ENCODE measurements around the gene PLCG1.
"Not testable (repeated sequence)": the region's sequence is repeated elsewhere in the genome, so short reads cannot be mapped to it uniquely, and the experiment has no call there.

PLCG1 gene

DNA sequence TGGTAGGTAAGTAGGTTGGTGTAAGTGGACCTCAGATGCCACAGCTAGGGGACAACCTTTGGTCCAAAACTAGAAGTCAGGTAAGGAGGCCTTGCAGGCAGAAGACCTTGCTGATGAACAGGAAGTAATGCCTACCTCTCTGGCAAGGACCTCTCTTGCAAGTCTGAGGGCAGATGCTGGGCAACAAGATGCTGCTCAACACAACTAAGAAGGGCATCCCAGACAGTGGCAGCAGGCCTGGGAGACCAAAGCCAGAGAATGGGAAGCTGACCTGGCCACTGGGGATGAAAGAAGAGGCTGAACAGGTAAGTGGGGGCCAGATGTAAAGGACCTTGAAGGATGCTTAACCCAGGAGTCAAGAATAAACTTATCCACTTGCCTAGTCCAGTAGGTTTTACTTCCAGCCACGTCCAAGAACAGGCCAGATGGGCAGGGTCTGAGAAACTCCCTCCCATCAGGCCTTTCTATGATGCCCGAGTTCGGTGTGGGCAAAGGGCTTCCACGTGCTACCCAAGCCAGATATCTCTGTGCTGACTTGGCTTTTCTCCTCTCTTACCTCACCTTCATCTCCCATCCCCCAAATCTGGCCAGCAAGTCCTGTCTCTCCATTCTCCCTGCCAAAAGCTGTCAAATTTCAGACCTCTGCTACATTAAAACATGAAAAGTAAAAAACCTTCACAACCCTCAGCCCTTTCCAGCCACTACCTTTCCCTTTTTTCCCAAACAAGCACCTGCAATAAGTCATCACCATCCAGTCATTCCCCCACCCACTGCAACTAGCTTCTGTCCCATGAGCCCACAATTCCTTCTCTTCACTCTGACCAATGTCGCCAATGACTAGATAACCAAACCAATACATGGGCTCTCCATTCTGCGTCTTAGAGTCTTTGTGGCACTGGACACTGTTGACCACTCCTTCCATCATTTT lies 11.5 kb upstream of the PLCG1 start:
- H3K4me1 ChIP-seq (ENCODE audit: control insufficient read depth, insufficient read depth, low read length, poor library complexity, severe bottlenecking): no peaks in the 10 kb centered on the region
- WGBS, 2 experiments (ENCODE audit: insufficient coverage in 2 of 2): 96 to 97% methylated on average over 6 of the region's 6 CpGs
- H3K9me3 ChIP-seq (ENCODE audit: control insufficient read depth, low read length): no peaks in the 10 kb centered on the region
- no peak overlapping the region for H3K4me3 ChIP-seq (ENCODE audit: extremely low read depth, insufficient read depth, low read length, poor library complexity, severe bottlenecking)
- H3K36me3 ChIP-seq (ENCODE audit: control insufficient read depth, insufficient read depth, low read length): peaks cover 77% of the 10 kb centered on the region
- no peak overlapping the region for H3K27ac ChIP-seq (ENCODE audit: low read depth, low read length, severe bottlenecking)

DNA sequence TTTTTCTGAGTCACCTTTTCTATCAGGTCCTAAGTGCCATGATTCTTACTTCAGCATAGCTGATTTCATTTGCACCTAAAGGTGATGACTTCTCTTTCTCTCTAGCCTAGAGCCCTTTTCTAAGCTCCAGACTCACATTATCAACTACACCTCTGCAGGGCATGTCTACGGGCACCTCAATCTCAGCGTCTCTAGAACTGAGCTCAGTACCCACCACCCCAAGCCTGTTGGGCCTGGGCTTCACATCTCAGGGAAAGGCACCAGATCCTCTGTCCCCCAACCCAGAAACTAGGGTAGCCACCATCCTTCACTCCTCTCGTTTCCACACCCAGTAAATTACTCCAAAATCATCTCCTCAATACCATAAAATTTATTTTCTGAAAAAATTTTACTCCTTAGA lies 10.6 kb upstream of the PLCG1 start:
- H3K27ac ChIP-seq (ENCODE audit: low read depth, low read length, severe bottlenecking): no peak overlapping the region
- H3K4me3 ChIP-seq (ENCODE audit: extremely low read depth, insufficient read depth, low read length, poor library complexity, severe bottlenecking): no peak overlapping the region
- H3K36me3 ChIP-seq (ENCODE audit: control insufficient read depth, insufficient read depth, low read length): peaks cover 68% of the 10 kb centered on the region
- WGBS, 2 experiments (ENCODE audit: insufficient coverage in 2 of 2): 85 to 92% methylated on average over 2 to 3 of the region's 3 CpGs
- no peaks in the 10 kb centered on the region for H3K4me1 ChIP-seq (ENCODE audit: control insufficient read depth, insufficient read depth, low read length, poor library complexity, severe bottlenecking)
- no peaks in the 10 kb centered on the region for H3K9me3 ChIP-seq (ENCODE audit: control insufficient read depth, low read length)

DNA sequence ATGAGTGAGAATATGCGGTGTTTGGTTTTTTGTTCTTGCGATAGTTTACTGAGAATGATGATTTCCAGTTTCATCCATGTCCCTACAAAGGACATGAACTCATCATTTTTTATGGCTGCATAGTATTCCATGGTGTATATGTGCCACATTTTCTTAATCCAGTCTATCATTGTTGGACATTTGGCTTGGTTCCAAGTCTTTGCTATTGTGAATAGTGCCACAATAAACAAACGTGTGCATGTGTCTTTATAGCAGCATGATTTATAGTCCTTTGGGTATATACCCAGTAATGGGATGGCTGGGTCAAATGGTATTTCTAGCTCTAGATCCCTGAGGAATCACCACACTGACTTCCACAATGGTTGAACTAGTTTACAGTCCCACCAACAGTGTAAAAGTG lies 9.0 kb upstream of the PLCG1 start:
- H3K4me1 ChIP-seq (ENCODE audit: control insufficient read depth, insufficient read depth, low read length, poor library complexity, severe bottlenecking); H3K9me3 ChIP-seq (ENCODE audit: control insufficient read depth, low read length); H3K4me3 ChIP-seq (ENCODE audit: extremely low read depth, insufficient read depth, low read length, poor library complexity, severe bottlenecking); H3K27ac ChIP-seq (ENCODE audit: low read depth, low read length, severe bottlenecking): not testable (repeated sequence)
- no CpG with 5 or more reads among the region's 3 CpGs for WGBS, 2 experiments (ENCODE audit: insufficient coverage in 2 of 2)
- H3K36me3 ChIP-seq (ENCODE audit: control insufficient read depth, insufficient read depth, low read length): peaks cover 52% of the 10 kb centered on the region

DNA sequence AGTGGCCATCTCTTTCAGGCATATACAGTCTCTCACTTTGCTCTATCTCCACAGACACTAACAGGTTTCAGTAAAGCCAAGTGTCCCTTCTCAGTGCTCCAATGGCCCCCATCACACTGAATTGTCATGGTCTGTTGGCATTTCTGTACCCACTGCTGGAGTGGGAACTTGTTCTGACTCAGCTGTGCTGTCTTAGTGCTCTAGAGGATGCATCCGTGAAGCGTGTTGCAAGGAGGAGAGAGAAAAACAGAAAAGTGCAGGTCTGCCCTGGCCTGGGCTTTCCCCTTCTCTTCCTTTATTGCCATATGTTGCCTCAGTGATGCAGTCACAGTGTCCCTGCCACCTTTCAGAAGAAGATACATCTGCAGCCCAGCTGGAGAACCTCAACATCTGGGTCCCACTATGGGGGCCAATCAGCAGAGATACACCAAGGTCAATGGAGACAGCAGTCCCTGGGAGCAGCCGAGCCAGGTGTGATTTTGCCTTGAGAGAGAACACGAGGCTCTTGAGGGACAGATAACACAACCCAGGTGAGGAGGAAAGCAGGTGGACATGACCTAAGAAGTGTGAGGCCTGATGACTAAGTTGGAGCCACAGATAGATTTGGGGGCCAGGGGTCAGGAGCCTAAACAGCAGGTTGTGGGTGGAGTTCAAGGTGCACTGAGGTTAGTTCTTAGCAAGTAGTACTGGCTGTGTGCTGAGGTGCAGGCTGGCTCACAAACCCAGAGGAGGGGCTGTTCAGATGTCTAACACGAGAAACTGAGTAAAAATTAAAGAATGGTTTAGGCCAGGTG lies 5.6 kb upstream of the PLCG1 start:
- Histone ChIP-seq H3K36me3 (ENCODE audit: control insufficient read depth, insufficient read depth, low read length) (peaks cover 18% of the 10 kb centered on the region), H3K4me3 (ENCODE audit: extremely low read depth, insufficient read depth, low read length, poor library complexity, severe bottlenecking) (no peak overlapping the region), H3K9me3 (ENCODE audit: control insufficient read depth, low read length) (no peaks in the 10 kb centered on the region), H3K27ac (ENCODE audit: low read depth, low read length, severe bottlenecking) (no peak overlapping the region), H3K4me1 (ENCODE audit: control insufficient read depth, insufficient read depth, low read length, poor library complexity, severe bottlenecking) (peaks cover 7% of the 10 kb centered on the region)
- WGBS, 2 experiments (ENCODE audit: insufficient coverage in 2 of 2): 93 to 95% methylated on average over 3 to 5 of the region's 5 CpGs

DNA sequence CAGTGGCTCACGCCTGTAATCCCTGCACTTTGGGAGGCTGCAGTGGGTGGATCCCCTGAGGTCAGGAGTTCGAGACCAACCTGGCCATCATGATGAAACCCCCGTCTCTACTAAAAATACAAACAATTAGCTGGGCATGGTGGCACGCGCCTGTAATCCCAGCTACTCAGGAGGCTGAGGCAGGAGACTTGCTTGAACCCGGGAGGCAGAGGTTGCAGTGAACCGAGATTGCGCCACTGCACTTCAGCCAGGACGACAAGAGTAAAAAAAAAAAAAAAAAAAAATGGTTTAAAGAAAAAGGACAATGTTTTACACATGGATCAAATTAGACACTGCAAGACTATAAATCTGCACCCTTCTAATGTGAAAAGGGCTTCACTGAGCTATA lies 5.0 kb upstream of the PLCG1 start:
- not testable (repeated sequence) for H3K4me1 ChIP-seq (ENCODE audit: control insufficient read depth, insufficient read depth, low read length, poor library complexity, severe bottlenecking); H3K9me3 ChIP-seq (ENCODE audit: control insufficient read depth, low read length); H3K4me3 ChIP-seq (ENCODE audit: extremely low read depth, insufficient read depth, low read length, poor library complexity, severe bottlenecking); H3K27ac ChIP-seq (ENCODE audit: low read depth, low read length, severe bottlenecking)
- 84 to 100% methylated on average over 4 to 6 of the region's 9 CpGs for WGBS, 2 experiments (ENCODE audit: insufficient coverage in 2 of 2)
- H3K36me3 ChIP-seq (ENCODE audit: control insufficient read depth, insufficient read depth, low read length): peaks cover 12% of the 10 kb centered on the region

DNA sequence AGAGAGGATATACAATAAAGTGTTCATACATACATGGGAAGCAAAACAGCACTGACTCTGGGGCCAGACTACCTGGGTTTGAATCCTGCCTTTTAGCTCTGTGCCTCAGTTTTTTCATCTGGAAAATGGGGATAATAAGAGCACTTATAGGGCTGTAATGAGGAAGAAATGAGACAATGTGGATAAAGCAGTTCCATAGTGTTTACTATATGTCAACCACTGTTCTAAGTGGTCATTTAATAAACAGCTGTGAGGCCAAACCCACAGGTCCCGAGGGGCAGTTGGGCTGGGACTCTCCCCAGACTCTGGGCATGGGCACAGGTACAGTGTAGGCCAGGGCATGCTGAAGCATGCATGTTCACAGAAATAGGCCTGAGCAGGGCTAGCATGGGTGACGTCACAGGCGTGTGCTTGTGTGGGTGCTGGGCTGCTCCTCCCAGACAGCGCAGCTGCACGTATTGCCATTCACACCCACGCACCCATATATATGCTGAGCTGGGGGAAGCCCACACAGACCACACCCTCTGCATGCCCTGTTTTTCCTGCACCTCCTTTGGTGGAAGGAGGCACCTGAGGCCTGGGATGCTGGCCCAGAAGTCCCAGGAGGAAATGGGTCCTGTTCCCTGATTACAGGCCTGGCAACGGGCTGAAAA lies 3.5 kb upstream of the PLCG1 start:
- H3K9me3 ChIP-seq (ENCODE audit: control insufficient read depth, low read length): no peaks in the 10 kb centered on the region
- peaks cover 9% of the 10 kb centered on the region for H3K36me3 ChIP-seq (ENCODE audit: control insufficient read depth, insufficient read depth, low read length)
- 93 to 97% methylated on average over 4 to 7 of the region's 7 CpGs for WGBS, 2 experiments (ENCODE audit: insufficient coverage in 2 of 2)

DNA sequence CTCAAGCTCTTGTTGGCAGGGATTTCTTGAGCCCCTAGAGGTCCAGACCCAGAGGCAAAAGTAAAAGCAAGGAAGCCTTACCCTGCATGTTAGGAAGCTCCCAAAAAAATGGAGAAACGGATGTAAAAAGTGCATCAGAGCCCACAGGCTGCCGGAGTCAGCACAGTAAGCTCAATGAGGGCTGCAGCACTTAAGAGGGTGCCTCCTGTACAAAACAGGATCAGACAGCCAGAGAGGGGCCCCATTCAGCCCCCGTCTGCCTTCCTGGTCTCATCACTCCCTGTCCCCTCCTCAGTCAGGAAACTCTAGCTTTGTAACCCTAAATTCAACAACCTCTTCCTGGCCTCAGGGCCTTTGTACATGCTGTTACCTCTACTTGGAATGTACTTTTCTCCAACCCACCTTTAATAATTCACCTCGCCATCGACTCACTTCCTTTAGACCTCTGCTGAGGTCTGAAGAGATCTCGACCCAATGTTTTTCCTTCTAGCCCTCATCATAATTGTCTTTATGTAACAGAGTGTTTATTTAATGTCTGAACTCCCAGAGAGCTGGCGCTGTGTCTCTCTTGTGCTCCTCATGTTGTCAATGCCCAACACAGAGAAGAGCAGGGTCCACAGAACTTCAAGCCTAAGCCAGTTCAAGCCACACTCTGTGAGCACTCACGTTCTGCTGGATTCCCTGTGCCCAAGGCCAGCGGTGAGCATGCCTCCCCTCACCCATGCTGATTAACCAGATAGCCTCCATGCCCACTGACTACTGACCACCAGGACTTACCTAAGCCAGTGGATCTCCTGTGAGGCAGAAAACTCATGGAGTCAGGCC lies 2.8 kb upstream of the PLCG1 start:
- 82 to 89% methylated on average over 6 of the region's 9 CpGs for WGBS, 2 experiments (ENCODE audit: insufficient coverage in 2 of 2)
- Histone ChIP-seq H3K36me3 (ENCODE audit: control insufficient read depth, insufficient read depth, low read length) (peaks cover 16% of the 10 kb centered on the region), H3K27ac (ENCODE audit: low read depth, low read length, severe bottlenecking) (no peak overlapping the region), H3K4me3 (ENCODE audit: extremely low read depth, insufficient read depth, low read length, poor library complexity, severe bottlenecking) (no peak overlapping the region), H3K4me1 (ENCODE audit: control insufficient read depth, insufficient read depth, low read length, poor library complexity, severe bottlenecking) (peaks cover 15% of the 10 kb centered on the region), H3K9me3 (ENCODE audit: control insufficient read depth, low read length) (no peaks in the 10 kb centered on the region)

More for the DNA sequence above, 3.5 kb upstream of the PLCG1 start:
- no peak overlapping the region for H3K4me3 ChIP-seq (ENCODE audit: extremely low read depth, insufficient read depth, low read length, poor library complexity, severe bottlenecking)
- H3K27ac ChIP-seq (ENCODE audit: low read depth, low read length, severe bottlenecking): no peak overlapping the region
- peaks cover 8% of the 10 kb centered on the region for H3K4me1 ChIP-seq (ENCODE audit: control insufficient read depth, insufficient read depth, low read length, poor library complexity, severe bottlenecking)

DNA sequence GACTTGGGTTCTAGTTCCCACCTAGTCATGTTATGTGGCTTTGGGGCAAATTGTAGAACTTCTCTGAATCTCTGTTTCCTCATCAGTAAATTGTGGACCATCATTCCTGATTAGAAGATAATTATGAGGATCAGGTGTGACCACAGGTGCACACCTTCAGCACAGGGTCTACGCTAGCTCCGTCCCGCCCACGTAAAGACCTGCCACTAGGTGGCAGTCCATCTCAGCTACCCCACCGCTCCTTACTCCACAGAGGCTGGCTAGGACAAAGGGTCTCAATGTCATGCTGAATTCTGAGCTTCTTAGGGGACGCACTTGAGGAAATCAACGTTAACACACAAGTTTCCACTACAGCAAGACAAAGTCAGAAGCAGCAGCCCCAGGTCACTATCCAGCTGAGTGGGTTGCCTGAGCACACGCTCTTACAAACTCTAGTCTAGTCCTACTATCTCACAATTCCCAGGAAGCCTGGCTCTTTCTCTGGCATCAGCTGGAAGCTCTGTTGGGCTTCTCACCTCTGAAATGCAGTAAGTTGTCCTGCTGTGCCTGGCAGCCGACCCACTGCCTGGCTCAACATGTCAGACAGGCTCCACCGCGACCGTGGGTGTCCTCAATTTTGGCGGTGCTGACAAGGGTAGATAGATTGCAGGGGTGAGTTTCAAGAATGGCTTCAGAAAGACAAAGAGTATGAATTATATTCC lies 2.0 kb upstream of the PLCG1 start:
- WGBS, 2 experiments (ENCODE audit: insufficient coverage in 2 of 2): 20 to 21% methylated on average over 9 to 10 of the region's 13 CpGs
- H3K36me3 ChIP-seq (ENCODE audit: control insufficient read depth, insufficient read depth, low read length): peaks cover 13% of the 10 kb centered on the region
- H3K4me3 ChIP-seq (ENCODE audit: extremely low read depth, insufficient read depth, low read length, poor library complexity, severe bottlenecking): no peak overlapping the region
- peaks cover 23% of the 10 kb centered on the region for H3K4me1 ChIP-seq (ENCODE audit: control insufficient read depth, insufficient read depth, low read length, poor library complexity, severe bottlenecking)
- no peak overlapping the region for H3K27ac ChIP-seq (ENCODE audit: low read depth, low read length, severe bottlenecking)
- H3K9me3 ChIP-seq (ENCODE audit: control insufficient read depth, low read length): no peaks in the 10 kb centered on the region

DNA sequence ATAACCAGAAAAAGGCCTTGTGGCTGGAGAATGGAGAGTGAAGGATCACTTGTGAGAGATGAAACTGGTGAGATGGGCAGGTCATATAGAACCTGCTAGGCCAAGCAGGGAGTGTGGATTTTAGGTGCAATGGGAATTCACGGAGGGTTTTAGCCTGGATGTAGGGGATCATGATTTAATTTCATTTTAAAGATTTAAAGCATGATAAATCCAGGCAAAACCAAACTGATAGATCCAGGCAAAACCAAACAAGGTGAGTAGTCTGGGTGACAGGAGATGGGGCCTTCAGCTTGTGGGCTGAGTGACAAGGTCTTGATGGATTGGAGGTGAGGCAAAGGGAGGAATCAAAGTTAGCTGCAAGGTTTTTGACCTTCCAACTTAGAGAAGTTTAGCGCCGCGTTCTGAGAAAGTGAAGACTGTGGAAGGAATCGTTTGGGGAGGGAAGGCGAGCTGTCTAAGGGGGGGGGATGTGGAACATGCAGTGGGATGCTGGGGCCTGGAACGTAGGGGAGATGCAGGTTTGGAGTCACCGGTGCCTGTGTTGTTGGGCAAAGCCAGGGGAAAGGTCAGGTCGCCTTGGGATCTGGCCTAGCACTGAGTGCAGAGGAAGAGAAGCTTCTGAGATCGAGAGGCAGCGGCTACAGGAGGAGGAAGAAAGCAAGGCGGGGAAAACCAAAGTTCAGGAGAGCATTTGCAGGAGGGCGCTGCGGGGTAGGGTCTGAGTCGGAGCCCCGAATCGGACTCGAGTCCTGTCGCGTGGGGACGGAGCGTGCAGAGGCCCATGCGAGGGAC lies 1.3 kb upstream of the PLCG1 start:
- Histone ChIP-seq H3K9me3 (ENCODE audit: control insufficient read depth, low read length) (no peaks in the 10 kb centered on the region), H3K4me3 (ENCODE audit: extremely low read depth, insufficient read depth, low read length, poor library complexity, severe bottlenecking) (peak overlapping the region; percentile 81), H3K27ac (ENCODE audit: low read depth, low read length, severe bottlenecking) (peak overlapping the region; percentile 96), H3K4me1 (ENCODE audit: control insufficient read depth, insufficient read depth, low read length, poor library complexity, severe bottlenecking) (peaks cover 30% of the 10 kb centered on the region), H3K36me3 (ENCODE audit: control insufficient read depth, insufficient read depth, low read length) (peaks cover 18% of the 10 kb centered on the region)
- WGBS, 2 experiments (ENCODE audit: insufficient coverage in 2 of 2): 35 to 45% methylated on average over 18 to 22 of the region's 23 CpGs
